K562 (cell line): ENCODE data around the gene FOXO4. TPM values are rescaled to one million over a fixed set of nuclear protein-coding genes. Genes with fewer than 3 reads are reported as not detected.

ENCODE experiments used
- COPS2 ChIP-seq: fragments of 450-650 bp; conservative IDR thresholded peaks from 2 replicates; pipeline ENCODE4 v1.6.1; 2016; ENCODE audit warnings: mild to moderate bottlenecking, moderate library complexity
- CREB1 ChIP-seq, 2 experiments: sonication (generic) in 1 of 2; formaldehyde crosslinking in 1 of 2; IDR thresholded peaks; 2 replicates each; pipeline versions ENCODE4 v1.6.1 to v1.8.0; 2012 to 2022; ENCODE audit warnings: inconsistent platforms in 1 of 2, mild to moderate bottlenecking in 1 of 2, missing genetic modification reagents in 1 of 2, moderate library complexity in 1 of 2
- DNMT1 ChIP-seq: fragments of 450-650 bp; IDR thresholded peaks from 2 replicates; pipeline ENCODE4 v1.6.1; 2016; ENCODE audit warnings: antibody characterized with exemption, mild to moderate bottlenecking
- E2F4 ChIP-seq: sonication (generic); formaldehyde crosslinking; IDR thresholded peaks from 2 replicates; pipeline ENCODE4 v1.8.0; 2022; ENCODE audit warnings: mild to moderate bottlenecking, low read depth, missing genetic modification reagents
- EP400 ChIP-seq: fragments of 450-650 bp; IDR thresholded peaks from 2 replicates; pipeline ENCODE4 v1.6.1; 2017; ENCODE audit warnings: antibody characterized with exemption, mild to moderate bottlenecking, moderate library complexity
- FOSL1 ChIP-seq: fragments of 200-800 bp; sonication (Bioruptor generic); conservative IDR thresholded peaks from 2 replicates; pipeline ENCODE4 v1.6.1; 2016; ENCODE audit warnings: missing genetic modification characterization, missing compliant biosample characterization
- MTA3 ChIP-seq: fragments of 450-650 bp; formaldehyde crosslinking; IDR thresholded peaks from 2 replicates; pipeline ENCODE4 v1.6.1; 2017; ENCODE audit warnings: mild to moderate bottlenecking, borderline replicate concordance
- NFIC ChIP-seq: fragments of 450-650 bp; IDR thresholded peaks from 2 replicates; pipeline ENCODE4 v1.6.1; 2017; ENCODE audit warnings: mild to moderate bottlenecking, inconsistent platforms
- PHB2 ChIP-seq: fragments of 450-650 bp; IDR thresholded peaks from 2 replicates; pipeline ENCODE4 v1.6.1; 2017; ENCODE audit warnings: low read depth
- SMARCB1 ChIP-seq: IDR thresholded peaks from 2 replicates; pipeline ENCODE4 v1.6.1; 2011; ENCODE audit warnings: improper control_type of control experiment, low read depth; ENCODE audit not compliant: insufficient read length
- SUPT5H ChIP-seq: fragments of 450-650 bp; IDR thresholded peaks from 2 replicates; pipeline ENCODE4 v1.6.1; 2016
- TEAD1 ChIP-seq, 2 experiments: fragments of 450-650 bp in 1 of 2; sonication (generic) in 1 of 2; formaldehyde crosslinking; IDR thresholded peaks; 2 replicates each; pipeline versions ENCODE4 v1.4.0 to v1.8.0; 2020 to 2022; ENCODE audit warnings: mild to moderate bottlenecking in 2 of 2, missing genetic modification reagents in 1 of 2
- TEAD4 ChIP-seq, 2 experiments: sonication (generic) in 1 of 2; formaldehyde crosslinking in 1 of 2; IDR thresholded peaks; 2 replicates each; pipeline versions ENCODE4 v1.6.1 to v1.8.0; 2012 to 2022; ENCODE audit warnings: borderline replicate concordance in 1 of 2, inconsistent platforms in 1 of 2, low read length in 1 of 2, mild to moderate bottlenecking in 1 of 2, missing genetic modification reagents in 1 of 2
- TOE1 ChIP-seq, 2 experiments: fragments of 450-650 bp in 1 of 2; sonication (generic) in 1 of 2; formaldehyde crosslinking in 1 of 2; IDR thresholded peaks; 2 replicates each; pipeline versions ENCODE4 v1.7.1 to v1.8.0; 2016 to 2022; ENCODE audit warnings: borderline replicate concordance in 2 of 2, mild to moderate bottlenecking in 2 of 2, antibody characterized with exemption in 1 of 2, inconsistent platforms in 1 of 2, low read depth in 1 of 2, missing genetic modification reagents in 1 of 2, moderate library complexity in 1 of 2
- TRIM28 ChIP-seq: fragments of 450-650 bp; IDR thresholded peaks from 2 replicates; pipeline ENCODE4 v1.6.1; 2017
- ZNF212 ChIP-seq: fragments of 450-650 bp; formaldehyde crosslinking; IDR thresholded peaks from 2 replicates; pipeline ENCODE4 v1.4.0; 2020; ENCODE audit warnings: mild to moderate bottlenecking
- ZNF766 ChIP-seq: fragments of 200-800 bp; sonication (Bioruptor generic); conservative IDR thresholded peaks from 2 replicates; pipeline ENCODE4 v1.6.1; 2016; ENCODE audit warnings: missing genetic modification characterization, missing compliant biosample characterization
- polyA plus RNA-seq, 8 experiments: library from polyadenylated mRNA; depleted of rRNA in 4 of 8; stranded (reverse) in 5 of 8; unstranded in 3 of 8; fragments of >200 nt; fragmentation: Nextera tagmentation in 2 of 8; fragmentation: Illumina TruSeq in 1 of 8; extraction: Ambion mirVana in 2 of 8; extraction: Trizol in 1 of 8; gene quantifications; 2 replicates each; pipeline versions ENCODE4 v1.2.1 to v1.2.3, GENCODE V29; 2011 to 2014; ENCODE audit warnings: inconsistent platforms in 1 of 8, missing spikeins in 1 of 8
- total RNA-seq, 7 experiments: library from RNA; depleted of rRNA in 6 of 7; stranded (reverse); fragments of >200 nt in 6 of 7; fragmentation: Illumina TruSeq in 2 of 7; extraction: Trizol in 2 of 7; gene quantifications; 2 replicates each; pipeline versions ENCODE4 v1.2.1 to v1.2.3, GENCODE V29; 2011 to 2021; ENCODE audit warnings: low replicate concordance in 1 of 7
- TF ChIP-seq, protein P1 (sequence below), 2 experiments: fragments of 450-650 bp in 1 of 2; sonication (generic) in 1 of 2; formaldehyde crosslinking; conservative IDR thresholded peaks; 2 replicates each; pipeline versions ENCODE4 v1.4.0 to v1.8.1; 2020 to 2022; ENCODE audit warnings: mild to moderate bottlenecking in 1 of 2, missing genetic modification reagents in 1 of 2
- TF ChIP-seq, protein P2 (sequence below): fragments of 250-450 bp; sonication (Bioruptor Pico); IDR thresholded peaks from 2 replicates; pipeline ENCODE4 v1.4.0; 2020; ENCODE audit warnings: mild to moderate bottlenecking, moderate library complexity, borderline replicate concordance
- TF ChIP-seq, protein P3 (sequence below): IDR thresholded peaks from 2 replicates; pipeline ENCODE4 v1.6.1; 2012; ENCODE audit warnings: low read depth, low read length, improper control_type of control experiment, borderline replicate concordance
- TF ChIP-seq, protein P4 (sequence below): sonication (generic); formaldehyde crosslinking; IDR thresholded peaks from 2 replicates; pipeline ENCODE4 v1.5.0; 2020; ENCODE audit warnings: missing genetic modification reagents

FOXO4 gene
- total and polyA plus RNA-seq, 9 of the 15 experiments (the other 6 are each of a cell fraction or from before 2014, with no cell fraction given): 0.13 to 26.6 (median 8.5) TPM

DNA sequence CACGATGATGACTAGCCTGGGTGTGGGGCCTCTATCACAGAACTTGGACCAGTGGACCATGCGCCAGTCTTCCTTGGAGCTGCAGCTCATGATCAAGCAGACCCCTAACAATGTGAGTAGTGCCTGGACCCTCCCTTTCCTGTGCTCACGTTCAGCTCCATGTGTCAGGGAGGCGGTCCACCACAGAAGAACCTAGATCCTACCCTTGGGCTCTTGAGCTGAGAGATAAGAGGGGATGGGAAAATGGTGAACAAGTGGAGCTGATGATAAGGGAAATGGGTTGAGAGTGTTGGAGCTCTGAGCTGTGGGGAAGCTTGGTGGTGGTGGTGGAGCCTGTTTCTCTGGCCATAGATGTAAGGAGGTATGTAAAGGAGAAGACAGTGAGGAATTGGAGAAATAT, 35.9 kb downstream of the FOXO4 start (continued):
- TF ChIP-seq DNMT1 (no peak), TEAD4 (IDR thresholded peaks at IDR 0.05; ENCODE audit: low read length) (peak; percentile 94), TEAD4 (CRISPR knock-in tag; IDR thresholded peaks at IDR 0.05; ENCODE audit: borderline replicate concordance) (no peak), E2F4 (no peak), ZNF766 (CRISPR knock-in tag) (peak; percentile 46; the same call in 1 of the 2 replicates), EP400 (0 out of 2 replicates have a peak, but pooled peaks have one; percentile 20), TEAD1 (CRISPR knock-in tag; IDR thresholded peaks at IDR 0.05) (no peak), COPS2 (no peak), SMARCB1 (no peak), SUPT5H (no peak), MTA3 (0 out of 2 replicates have a peak, but pooled peaks have one; percentile 39), ZNF212 (CRISPR knock-in tag) (no peak), FOSL1 (0 out of 2 replicates have a peak, but pooled peaks have one; percentile 17), NFIC (peak; percentile 85), CREB1 (IDR thresholded peaks at IDR 0.05) (peak; percentile 32; the same call in 1 of the 2 replicates), CREB1 (CRISPR knock-in tag; IDR thresholded peaks at IDR 0.05) (no peak), PHB2 (0 out of 2 replicates have a peak, but pooled peaks have one; percentile 64), TRIM28 (no peak), TOE1 (IDR thresholded peaks at IDR 0.05; ENCODE audit: borderline replicate concordance) (no peak; the same call in 1 of the 2 replicates), TOE1 (CRISPR knock-in tag; IDR thresholded peaks at IDR 0.05; ENCODE audit: borderline replicate concordance, low read depth) (no peak)
- TF ChIP-seq, protein P1, sequence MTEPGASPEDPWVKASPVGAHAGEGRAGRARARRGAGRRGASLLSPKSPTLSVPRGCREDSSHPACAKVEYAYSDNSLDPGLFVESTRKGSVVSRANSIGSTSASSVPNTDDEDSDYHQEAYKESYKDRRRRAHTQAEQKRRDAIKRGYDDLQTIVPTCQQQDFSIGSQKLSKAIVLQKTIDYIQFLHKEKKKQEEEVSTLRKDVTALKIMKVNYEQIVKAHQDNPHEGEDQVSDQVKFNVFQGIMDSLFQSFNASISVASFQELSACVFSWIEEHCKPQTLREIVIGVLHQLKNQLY (CRISPR knock-in tag; conservative IDR thresholded peaks at IDR 0.05): no peak
- TF ChIP-seq, protein P2, sequence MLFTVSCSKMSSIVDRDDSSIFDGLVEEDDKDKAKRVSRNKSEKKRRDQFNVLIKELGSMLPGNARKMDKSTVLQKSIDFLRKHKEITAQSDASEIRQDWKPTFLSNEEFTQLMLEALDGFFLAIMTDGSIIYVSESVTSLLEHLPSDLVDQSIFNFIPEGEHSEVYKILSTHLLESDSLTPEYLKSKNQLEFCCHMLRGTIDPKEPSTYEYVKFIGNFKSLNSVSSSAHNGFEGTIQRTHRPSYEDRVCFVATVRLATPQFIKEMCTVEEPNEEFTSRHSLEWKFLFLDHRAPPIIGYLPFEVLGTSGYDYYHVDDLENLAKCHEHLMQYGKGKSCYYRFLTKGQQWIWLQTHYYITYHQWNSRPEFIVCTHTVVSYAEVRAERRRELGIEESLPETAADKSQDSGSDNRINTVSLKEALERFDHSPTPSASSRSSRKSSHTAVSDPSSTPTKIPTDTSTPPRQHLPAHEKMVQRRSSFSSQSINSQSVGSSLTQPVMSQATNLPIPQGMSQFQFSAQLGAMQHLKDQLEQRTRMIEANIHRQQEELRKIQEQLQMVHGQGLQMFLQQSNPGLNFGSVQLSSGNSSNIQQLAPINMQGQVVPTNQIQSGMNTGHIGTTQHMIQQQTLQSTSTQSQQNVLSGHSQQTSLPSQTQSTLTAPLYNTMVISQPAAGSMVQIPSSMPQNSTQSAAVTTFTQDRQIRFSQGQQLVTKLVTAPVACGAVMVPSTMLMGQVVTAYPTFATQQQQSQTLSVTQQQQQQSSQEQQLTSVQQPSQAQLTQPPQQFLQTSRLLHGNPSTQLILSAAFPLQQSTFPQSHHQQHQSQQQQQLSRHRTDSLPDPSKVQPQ (CRISPR knock-in tag): peak; percentile 74; the same call in 1 of the 2 replicates
- TF ChIP-seq, protein P3, sequence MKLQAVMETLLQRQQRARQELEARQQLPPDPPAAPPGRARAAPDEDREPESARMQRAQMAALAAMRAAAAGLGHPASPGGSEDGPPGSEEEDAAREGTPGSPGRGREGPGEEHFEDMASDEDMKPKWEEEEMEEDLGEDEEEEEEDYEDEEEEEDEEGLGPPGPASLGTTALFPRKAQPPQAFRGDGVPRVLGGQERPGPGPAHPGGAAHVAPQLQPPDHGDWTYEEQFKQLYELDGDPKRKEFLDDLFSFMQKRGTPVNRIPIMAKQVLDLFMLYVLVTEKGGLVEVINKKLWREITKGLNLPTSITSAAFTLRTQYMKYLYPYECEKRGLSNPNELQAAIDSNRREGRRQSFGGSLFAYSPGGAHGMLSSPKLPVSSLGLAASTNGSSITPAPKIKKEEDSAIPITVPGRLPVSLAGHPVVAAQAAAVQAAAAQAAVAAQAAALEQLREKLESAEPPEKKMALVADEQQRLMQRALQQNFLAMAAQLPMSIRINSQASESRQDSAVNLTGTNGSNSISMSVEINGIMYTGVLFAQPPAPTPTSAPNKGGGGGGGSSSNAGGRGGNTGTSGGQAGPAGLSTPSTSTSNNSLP: no peak
- TF ChIP-seq, protein P4, sequence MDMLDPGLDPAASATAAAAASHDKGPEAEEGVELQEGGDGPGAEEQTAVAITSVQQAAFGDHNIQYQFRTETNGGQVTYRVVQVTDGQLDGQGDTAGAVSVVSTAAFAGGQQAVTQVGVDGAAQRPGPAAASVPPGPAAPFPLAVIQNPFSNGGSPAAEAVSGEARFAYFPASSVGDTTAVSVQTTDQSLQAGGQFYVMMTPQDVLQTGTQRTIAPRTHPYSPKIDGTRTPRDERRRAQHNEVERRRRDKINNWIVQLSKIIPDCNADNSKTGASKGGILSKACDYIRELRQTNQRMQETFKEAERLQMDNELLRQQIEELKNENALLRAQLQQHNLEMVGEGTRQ (CRISPR knock-in tag): no peak
